NB4 (cell line): ENCODE results near the gene TAS1R2.

Experiments
- CTCF ChIP-seq: IDR thresholded peaks from one replicate; pipeline ENCODE4 v1.5.1; 2012; ENCODE audit warnings: low read depth, low read length
- MAX ChIP-seq: IDR thresholded peaks from 2 replicates; pipeline ENCODE4 v1.6.1; 2011; ENCODE audit warnings: low read depth, low read length
- MYC ChIP-seq: IDR thresholded peaks from 2 replicates; pipeline ENCODE4 v1.6.1; 2011; ENCODE audit warnings: low read depth, low read length
- POLR2A ChIP-seq: IDR thresholded peaks from 2 replicates; pipeline ENCODE4 v1.6.1; 2011; ENCODE audit warnings: mild to moderate bottlenecking; ENCODE audit not compliant: insufficient read length; ENCODE audit errors: extremely low read depth

- TF ChIP-seq CTCF, result no peak
- TF ChIP-seq MYC, result no peak
- TF ChIP-seq POLR2A, result no peak
- no peak for TF ChIP-seq MAX
Observed at GRCh38 chr1:18849261-18849711, 10.2 kb downstream of the TAS1R2 start.
